Fibroblast of lung (primary cell): Measurements from ENCODE around the gene NFAM1.

ENCODE experiments used
- EZH2 ChIP-seq: IDR thresholded peaks from 2 replicates; pipeline ENCODE4 v1.5.1; 2012; ENCODE audit warnings: low read length, control low read depth, mild to moderate bottlenecking; ENCODE audit errors: missing control alignments
- TF ChIP-seq, protein P1 (sequence below), 2 donors: IDR thresholded peaks in 1 of 2; conservative IDR thresholded peaks in 1 of 2; 1 replicate in 1 of 2; 2 replicates in 1 of 2; pipeline ENCODE4 v1.5.1; 2011 to 2012; ENCODE audit warnings: low read length in 2 of 2, control low read depth in 1 of 2, inconsistent platforms in 1 of 2, low read depth in 1 of 2, mild to moderate bottlenecking in 1 of 2

- TF ChIP-seq, protein P1, sequence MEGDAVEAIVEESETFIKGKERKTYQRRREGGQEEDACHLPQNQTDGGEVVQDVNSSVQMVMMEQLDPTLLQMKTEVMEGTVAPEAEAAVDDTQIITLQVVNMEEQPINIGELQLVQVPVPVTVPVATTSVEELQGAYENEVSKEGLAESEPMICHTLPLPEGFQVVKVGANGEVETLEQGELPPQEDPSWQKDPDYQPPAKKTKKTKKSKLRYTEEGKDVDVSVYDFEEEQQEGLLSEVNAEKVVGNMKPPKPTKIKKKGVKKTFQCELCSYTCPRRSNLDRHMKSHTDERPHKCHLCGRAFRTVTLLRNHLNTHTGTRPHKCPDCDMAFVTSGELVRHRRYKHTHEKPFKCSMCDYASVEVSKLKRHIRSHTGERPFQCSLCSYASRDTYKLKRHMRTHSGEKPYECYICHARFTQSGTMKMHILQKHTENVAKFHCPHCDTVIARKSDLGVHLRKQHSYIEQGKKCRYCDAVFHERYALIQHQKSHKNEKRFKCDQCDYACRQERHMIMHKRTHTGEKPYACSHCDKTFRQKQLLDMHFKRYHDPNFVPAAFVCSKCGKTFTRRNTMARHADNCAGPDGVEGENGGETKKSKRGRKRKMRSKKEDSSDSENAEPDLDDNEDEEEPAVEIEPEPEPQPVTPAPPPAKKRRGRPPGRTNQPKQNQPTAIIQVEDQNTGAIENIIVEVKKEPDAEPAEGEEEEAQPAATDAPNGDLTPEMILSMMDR (conservative IDR thresholded peaks at IDR 0.05 in 1 of 2, IDR thresholded peaks at IDR 0.05 in 1 of 2; ENCODE audit: low read depth in 1 of 2, low read length in 2 of 2) = no peak
- no peak for TF ChIP-seq EZH2
These were observed 23.2 kb downstream of the NFAM1 start for GRCh38 chr22:42408810-42409529.
